RWPE2 (cell line): Measurements from ENCODE around the gene ZNF132.

ENCODE experiments used
- ATAC-seq: fragments of 200-7000 bp; cut with Tn5 transposase; 3 replicates; pipeline ENCODE4 v1.9.1; 2021; ENCODE audit warnings: low read depth
- DNase-seq: peaks from one replicate; pipeline ENCODE4 v3.0.0-alpha.2; 2020; ENCODE audit warnings: low spot score
- H3K27ac ChIP-seq: fragments of 450-650 bp; 2 replicates; pipeline ENCODE4 v1.5.1; 2017; ENCODE audit warnings: mild to moderate bottlenecking; ENCODE audit not compliant: poor library complexity, severe bottlenecking
- H3K27me3 ChIP-seq: fragments of 250-450 bp; sonication (Bioruptor Pico); 2 replicates; pipeline ENCODE4 v1.5.1; 2021; ENCODE audit warnings: mild to moderate bottlenecking, moderate library complexity; ENCODE audit not compliant: insufficient read depth, poor library complexity, severe bottlenecking
- H3K36me3 ChIP-seq: fragments of 250-450 bp; sonication (Bioruptor Pico); 2 replicates; pipeline ENCODE4 v1.5.1; 2020; ENCODE audit warnings: low read depth, mild to moderate bottlenecking, moderate library complexity
- H3K4me1 ChIP-seq: fragments of 250-450 bp; sonication (Bioruptor Pico); 2 replicates; pipeline ENCODE4 v1.5.1; 2021; ENCODE audit warnings: mild to moderate bottlenecking, moderate library complexity; ENCODE audit not compliant: insufficient read depth, poor library complexity, severe bottlenecking
- H3K4me3 ChIP-seq: fragments of 250-450 bp; sonication (Bioruptor Pico); 2 replicates; pipeline ENCODE4 v1.5.1; 2021; ENCODE audit warnings: mild to moderate bottlenecking, moderate library complexity; ENCODE audit not compliant: severe bottlenecking
- H3K9me3 ChIP-seq: fragments of 250-450 bp; sonication (Bioruptor Pico); 2 replicates; pipeline ENCODE4 v1.5.1; 2021; ENCODE audit warnings: mild to moderate bottlenecking, moderate library complexity; ENCODE audit not compliant: severe bottlenecking
- CTCF ChIP-seq: fragments of 450-650 bp; IDR thresholded peaks from one replicate; pipeline ENCODE4 v1.5.1; 2017; ENCODE audit warnings: mild to moderate bottlenecking, moderate library complexity; ENCODE audit not compliant: poor library complexity, severe bottlenecking

ZNF132 gene

GRCh38 chr19:58480481-58480830, 40.5 kb upstream of the ZNF132 start:
- DNase-seq = no peak
- no peak for ATAC-seq
- H3K27me3 ChIP-seq = no peaks in the 10 kb centered on the region
- no peaks in the 10 kb centered on the region for H3K36me3 ChIP-seq
- no peak overlapping the region for H3K4me3 ChIP-seq
- TF ChIP-seq CTCF = no peak
- H3K9me3 ChIP-seq = no peaks in the 10 kb centered on the region
- no peak overlapping the region for H3K27ac ChIP-seq
- no peaks in the 10 kb centered on the region for H3K4me1 ChIP-seq

GRCh38 chr19:58479736-58480480, 40.0 kb upstream of the ZNF132 start:
- no peaks in the 10 kb centered on the region for H3K27me3 ChIP-seq
- H3K36me3 ChIP-seq = no peaks in the 10 kb centered on the region
- no peak overlapping the region for H3K27ac ChIP-seq
- no peak for ATAC-seq
- H3K9me3 ChIP-seq = no peaks in the 10 kb centered on the region
- no peak for DNase-seq
- TF ChIP-seq CTCF = no peak
- no peak overlapping the region for H3K4me3 ChIP-seq
- H3K4me1 ChIP-seq = peaks cover 2% of the 10 kb centered on the region

- H3K27ac ChIP-seq = no peak overlapping the region
- H3K4me3 ChIP-seq = no peak overlapping the region
- H3K9me3 ChIP-seq = no peaks in the 10 kb centered on the region
- no peak for TF ChIP-seq CTCF
- peaks cover 3% of the 10 kb centered on the region for H3K4me1 ChIP-seq
- no peak for ATAC-seq
- H3K36me3 ChIP-seq = no peaks in the 10 kb centered on the region
- no peaks in the 10 kb centered on the region for H3K27me3 ChIP-seq
- DNase-seq = no peak
Observed at GRCh38 chr19:58479303-58479702, 39.4 kb upstream of the ZNF132 start.

GRCh38 chr19:58477871-58478270, 37.9 kb upstream of the ZNF132 start:
- Histone ChIP-seq H3K27me3 (no peaks in the 10 kb centered on the region), H3K9me3 (no peaks in the 10 kb centered on the region), H3K27ac (no peak overlapping the region), H3K4me3 (no peak overlapping the region), H3K4me1 (peaks cover 5% of the 10 kb centered on the region), H3K36me3 (no peaks in the 10 kb centered on the region; the same call in 1 of the 2 replicates)
- ATAC-seq (no peak), DNase-seq (no peak)
- TF ChIP-seq CTCF = no peak

- Histone ChIP-seq H3K36me3 (peaks cover 2% of the 10 kb centered on the region; the same call in 1 of the 2 replicates), H3K9me3 (no peaks in the 10 kb centered on the region), H3K27me3 (no peaks in the 10 kb centered on the region), H3K27ac (no peak overlapping the region), H3K4me3 (no peak overlapping the region), H3K4me1 (peaks cover 5% of the 10 kb centered on the region)
- no peak for ATAC-seq
- DNase-seq = no peak
- no peak for TF ChIP-seq CTCF
Observed at GRCh38 chr19:58477130-58477529, 37.2 kb upstream of the ZNF132 start.
